HUES48 (cell line): Measurements from ENCODE around the gene NOS3.

Experiments used
- H3K27ac ChIP-seq: one replicate; pipeline ENCODE4 v1.7.0; 2013; ENCODE audit warnings: low read depth, low read length, inconsistent platforms
- H3K27me3 ChIP-seq: 2 replicates; pipeline ENCODE4 v1.6.1; 2013; ENCODE audit warnings: mild to moderate bottlenecking, low read length; ENCODE audit not compliant: control insufficient read depth, insufficient read depth
- H3K36me3 ChIP-seq: 2 replicates; pipeline ENCODE4 v1.6.1; 2013; ENCODE audit warnings: low read length; ENCODE audit not compliant: control insufficient read depth, insufficient read depth
- H3K4me1 ChIP-seq: 2 replicates; pipeline ENCODE4 v1.6.1; 2013; ENCODE audit warnings: mild to moderate bottlenecking, low read length; ENCODE audit not compliant: control insufficient read depth, insufficient read depth
- H3K4me3 ChIP-seq: 2 replicates; pipeline ENCODE4 v1.5.1; 2013; ENCODE audit warnings: mild to moderate bottlenecking, low read depth, low read length
- H3K9ac ChIP-seq: 2 replicates; pipeline ENCODE4 v1.6.1; 2013; ENCODE audit warnings: mild to moderate bottlenecking, low read depth, low read length, moderate library complexity
- H3K9me3 ChIP-seq: 2 replicates; pipeline ENCODE4 v1.6.1; 2013; ENCODE audit warnings: low read length; ENCODE audit not compliant: control insufficient read depth, insufficient read depth

Gene NOS3

GRCh38 chr7:150968734-150969372, 22.0 kb upstream of the NOS3 start:
- H3K36me3 ChIP-seq, result no peaks in the 10 kb centered on the region
- H3K27me3 ChIP-seq, result peaks cover 12% of the 10 kb centered on the region; the same call in 1 of the 2 replicates
- no peak overlapping the region for H3K4me3 ChIP-seq
- no peak overlapping the region for H3K27ac ChIP-seq
- no peak overlapping the region for H3K9ac ChIP-seq
- H3K9me3 ChIP-seq, result no peaks in the 10 kb centered on the region
- H3K4me1 ChIP-seq, result peaks cover 17% of the 10 kb centered on the region; the same call in 1 of the 2 replicates

GRCh38 chr7:150969475-150969874, 21.3 kb upstream of the NOS3 start:
- H3K4me3 ChIP-seq, result no peak overlapping the region
- H3K27ac ChIP-seq, result no peak overlapping the region
- no peaks in the 10 kb centered on the region for H3K9me3 ChIP-seq
- peaks cover 20% of the 10 kb centered on the region; the same call in 1 of the 2 replicates for H3K4me1 ChIP-seq
- H3K27me3 ChIP-seq, result peaks cover 17% of the 10 kb centered on the region; the same call in 1 of the 2 replicates
- H3K36me3 ChIP-seq, result no peaks in the 10 kb centered on the region
- H3K9ac ChIP-seq, result no peak overlapping the region

- H3K4me1 ChIP-seq, result peaks cover 24% of the 10 kb centered on the region
- no peaks in the 10 kb centered on the region for H3K36me3 ChIP-seq
- no peak overlapping the region for H3K9ac ChIP-seq
- no peak overlapping the region for H3K27ac ChIP-seq
- no peak overlapping the region for H3K4me3 ChIP-seq
- H3K9me3 ChIP-seq, result no peaks in the 10 kb centered on the region
- peaks cover 21% of the 10 kb centered on the region for H3K27me3 ChIP-seq
Observed at GRCh38 chr7:150970424-150970823, 20.4 kb upstream of the NOS3 start.

- H3K4me1 ChIP-seq, result peaks cover 34% of the 10 kb centered on the region
Observed at GRCh38 chr7:150971242-150972022, 19.4 kb upstream of the NOS3 start.

GRCh38 chr7:150972023-150972468, 18.8 kb upstream of the NOS3 start:
- Histone ChIP-seq H3K9me3 (no peaks in the 10 kb centered on the region), H3K27ac (no peak overlapping the region), H3K4me1 (peaks cover 38% of the 10 kb centered on the region), H3K4me3 (no peak overlapping the region), H3K36me3 (no peaks in the 10 kb centered on the region), H3K27me3 (peaks cover 36% of the 10 kb centered on the region), H3K9ac (no peak overlapping the region)

More at GRCh38 chr7:150971242-150972022, 19.4 kb upstream of the NOS3 start:
- Histone ChIP-seq H3K9ac (no peak overlapping the region), H3K36me3 (no peaks in the 10 kb centered on the region), H3K4me3 (no peak overlapping the region), H3K27me3 (peaks cover 31% of the 10 kb centered on the region), H3K9me3 (no peaks in the 10 kb centered on the region), H3K27ac (no peak overlapping the region)

GRCh38 chr7:150972741-150973140, 18.1 kb upstream of the NOS3 start:
- Histone ChIP-seq H3K4me3 (no peak overlapping the region), H3K36me3 (no peaks in the 10 kb centered on the region), H3K4me1 (peaks cover 42% of the 10 kb centered on the region), H3K27ac (no peak overlapping the region), H3K27me3 (peaks cover 42% of the 10 kb centered on the region), H3K9me3 (no peaks in the 10 kb centered on the region), H3K9ac (no peak overlapping the region)

GRCh38 chr7:150973571-150974451, 17.0 kb upstream of the NOS3 start:
- Histone ChIP-seq H3K9ac (no peak overlapping the region), H3K4me1 (peaks cover 40% of the 10 kb centered on the region), H3K4me3 (peak overlapping the region; percentile 32; the same call in 1 of the 2 replicates), H3K27ac (no peak overlapping the region), H3K27me3 (peaks cover 42% of the 10 kb centered on the region), H3K36me3 (no peaks in the 10 kb centered on the region), H3K9me3 (no peaks in the 10 kb centered on the region)

GRCh38 chr7:150974468-150975391, 16.1 kb upstream of the NOS3 start:
- H3K4me3 ChIP-seq, result peak overlapping the region; percentile 88
- H3K9ac ChIP-seq, result no peak overlapping the region; the same call in 1 of the 2 replicates
- no peaks in the 10 kb centered on the region for H3K36me3 ChIP-seq
- no peak overlapping the region for H3K27ac ChIP-seq
- H3K4me1 ChIP-seq, result peaks cover 39% of the 10 kb centered on the region
- no peaks in the 10 kb centered on the region for H3K9me3 ChIP-seq
- peaks cover 46% of the 10 kb centered on the region for H3K27me3 ChIP-seq

- Histone ChIP-seq H3K27me3 (peaks cover 56% of the 10 kb centered on the region), H3K9ac (no peak overlapping the region), H3K4me1 (peaks cover 46% of the 10 kb centered on the region), H3K4me3 (peak overlapping the region; percentile 88), H3K27ac (no peak overlapping the region), H3K9me3 (no peaks in the 10 kb centered on the region), H3K36me3 (no peaks in the 10 kb centered on the region)
Observed at GRCh38 chr7:150975536-150976319, 15.1 kb upstream of the NOS3 start.
